OCI-LY3 (cell line): ENCODE data around the gene TBXAS1.

Experiments used
- CTCF ChIP-seq: fragments of 200-600, 300-600 bp; sonication (generic); IDR thresholded peaks from 2 replicates; pipeline ENCODE4 v1.5.1; 2014; ENCODE audit warnings: antibody characterized with exemption, low read length, low read depth
- EZH2phosphoT487 ChIP-seq: fragments of 200-600 bp; shearing (Covaris generic); IDR thresholded peaks from 2 replicates; pipeline ENCODE4 v1.6.1; 2018; ENCODE audit warnings: antibody characterized with exemption, mixed run types, low read depth

GRCh38 chr7:139968931-139969330, 139.9 kb downstream of the TBXAS1 start:
- no peak for TF ChIP-seq CTCF
- no peak for TF ChIP-seq EZH2phosphoT487
